ENCODE measurements around the gene TMEM18.

TMEM18 gene

GRCh38 chr2:670637-671036, 6.6 kb downstream of the TMEM18 start:
- H3K4me1 ChIP-seq (ENCODE audit: control insufficient read depth, insufficient read depth, low read length) = peaks cover 36% of the 10 kb centered on the region
- H3K4me3 ChIP-seq (ENCODE audit: low read length) = no peak overlapping the region
- H3K9ac ChIP-seq (ENCODE audit: low read depth, low read length) = no peak overlapping the region
- H3K36me3 ChIP-seq (ENCODE audit: insufficient read depth, low read length) = peaks cover 38% of the 10 kb centered on the region
- no peak overlapping the region for H3K4me2 ChIP-seq (ENCODE audit: low read length)
- H3K27me3 ChIP-seq (ENCODE audit: control insufficient read depth, insufficient read depth, low read length) = no peaks in the 10 kb centered on the region
- no peaks in the 10 kb centered on the region for H3K9me3 ChIP-seq (replicated peaks; ENCODE audit: low read length)

- no peaks in the 10 kb centered on the region for H3K27me3 ChIP-seq (ENCODE audit: control insufficient read depth, insufficient read depth, low read length)
- H3K9me3 ChIP-seq (replicated peaks; ENCODE audit: low read length) = no peaks in the 10 kb centered on the region
- H3K4me3 ChIP-seq (ENCODE audit: low read length) = no peak overlapping the region
- peaks cover 40% of the 10 kb centered on the region for H3K36me3 ChIP-seq (ENCODE audit: insufficient read depth, low read length)
- H3K4me1 ChIP-seq (ENCODE audit: control insufficient read depth, insufficient read depth, low read length) = peaks cover 23% of the 10 kb centered on the region
- H3K9ac ChIP-seq (ENCODE audit: low read depth, low read length) = no peak overlapping the region
- H3K4me2 ChIP-seq (ENCODE audit: low read length) = no peak overlapping the region
Measured at GRCh38 chr2:669323-669722, 7.9 kb downstream of the TMEM18 start.

DNA sequence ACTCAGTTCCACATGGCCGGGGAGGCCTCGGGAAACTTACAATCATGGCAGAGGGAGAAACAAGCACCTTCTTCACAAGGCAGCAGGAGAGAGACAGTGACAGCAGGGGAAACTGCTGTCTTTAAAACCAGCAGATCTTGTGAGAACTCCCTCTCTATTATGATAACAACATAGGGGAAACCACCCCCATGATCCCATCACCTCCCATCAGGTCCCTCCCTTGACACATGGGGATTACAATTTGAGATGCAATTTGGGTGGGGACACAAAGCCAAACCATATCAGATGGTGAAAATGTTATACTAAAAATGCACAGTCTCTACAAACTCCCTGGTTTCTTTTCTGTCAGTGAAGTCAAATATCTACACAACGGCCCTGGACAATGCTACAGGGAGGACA, 9.2 kb downstream of the TMEM18 start:
- H3K4me1 ChIP-seq (ENCODE audit: control insufficient read depth, insufficient read depth, low read length) = peaks cover 11% of the 10 kb centered on the region
- H3K9ac ChIP-seq (ENCODE audit: low read depth, low read length) = no peak overlapping the region
- no peak overlapping the region for H3K4me3 ChIP-seq (ENCODE audit: low read length)
- peaks cover 37% of the 10 kb centered on the region for H3K36me3 ChIP-seq (ENCODE audit: insufficient read depth, low read length)
- no peaks in the 10 kb centered on the region for H3K27me3 ChIP-seq (ENCODE audit: control insufficient read depth, insufficient read depth, low read length)
- H3K9me3 ChIP-seq (replicated peaks; ENCODE audit: low read length) = no peaks in the 10 kb centered on the region
- no peak overlapping the region for H3K4me2 ChIP-seq (ENCODE audit: low read length)

GRCh38 chr2:667332-667999, 9.7 kb downstream of the TMEM18 start:
- Histone ChIP-seq H3K4me3 (ENCODE audit: low read length) (no peak overlapping the region), H3K27me3 (ENCODE audit: control insufficient read depth, insufficient read depth, low read length) (no peaks in the 10 kb centered on the region), H3K9ac (ENCODE audit: low read depth, low read length) (no peak overlapping the region), H3K9me3 (replicated peaks; ENCODE audit: low read length) (no peaks in the 10 kb centered on the region), H3K4me1 (ENCODE audit: control insufficient read depth, insufficient read depth, low read length) (peaks cover 9% of the 10 kb centered on the region), H3K36me3 (ENCODE audit: insufficient read depth, low read length) (peaks cover 33% of the 10 kb centered on the region), H3K4me2 (ENCODE audit: low read length) (no peak overlapping the region)

DNA sequence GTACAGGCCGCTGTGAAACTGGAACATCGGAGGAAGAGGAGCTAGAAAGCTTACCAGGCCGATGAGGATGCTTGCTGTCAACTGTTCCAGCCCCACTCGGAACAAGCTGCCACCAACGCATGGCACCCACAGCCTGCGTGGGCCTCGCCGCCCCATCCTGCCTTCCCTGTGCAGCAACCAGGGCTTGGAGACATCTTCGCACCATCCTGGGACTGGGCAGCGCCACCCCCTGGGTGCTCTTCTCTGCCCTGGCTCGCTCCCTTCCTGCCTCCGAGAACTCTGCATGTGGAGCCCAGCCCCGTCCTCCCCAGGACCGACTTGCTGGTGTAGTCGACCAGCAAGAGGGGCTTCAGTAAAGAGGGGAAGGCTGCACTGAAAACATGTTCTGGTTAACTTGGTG, 10.8 kb downstream of the TMEM18 start:
- Histone ChIP-seq H3K9ac (ENCODE audit: low read depth, low read length) (no peak overlapping the region), H3K4me1 (ENCODE audit: control insufficient read depth, insufficient read depth, low read length) (peaks cover 9% of the 10 kb centered on the region), H3K9me3 (replicated peaks; ENCODE audit: low read length) (no peaks in the 10 kb centered on the region), H3K4me2 (ENCODE audit: low read length) (no peak overlapping the region), H3K36me3 (ENCODE audit: insufficient read depth, low read length) (peaks cover 27% of the 10 kb centered on the region), H3K27me3 (ENCODE audit: control insufficient read depth, insufficient read depth, low read length) (no peaks in the 10 kb centered on the region), H3K4me3 (ENCODE audit: low read length) (no peak overlapping the region)

DNA sequence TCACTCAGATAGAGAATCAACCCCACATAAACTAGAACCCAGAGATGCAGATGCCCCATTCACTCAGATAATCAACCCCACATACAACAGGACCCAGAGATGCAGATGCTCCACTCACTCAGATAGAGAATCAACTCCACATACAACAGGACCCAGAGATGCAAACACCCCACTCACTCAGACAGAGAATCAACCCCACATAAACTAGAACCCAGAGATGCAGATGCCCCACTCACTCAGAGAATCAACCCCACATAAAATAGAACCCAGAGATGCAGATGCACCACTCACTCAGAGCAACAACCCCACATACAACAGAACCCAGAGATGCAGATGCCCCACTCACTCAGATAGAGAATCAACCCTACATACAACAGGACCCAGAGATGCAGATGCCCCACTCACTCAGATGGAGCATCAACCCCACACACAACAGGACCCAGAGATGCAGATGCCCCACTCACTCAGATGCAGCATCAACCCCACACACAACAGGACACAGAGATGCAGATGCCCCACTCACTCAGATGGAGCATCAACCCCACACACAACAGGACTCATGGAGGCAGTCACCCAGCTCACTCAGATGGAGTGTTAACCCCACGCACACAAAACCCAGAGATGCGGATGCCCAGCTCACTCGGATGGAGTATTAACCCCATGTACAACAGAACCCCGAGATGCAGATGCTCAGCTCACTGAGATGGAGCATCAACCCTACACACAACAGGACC, 11.7 kb downstream of the TMEM18 start:
- H3K9ac ChIP-seq (ENCODE audit: low read depth, low read length) = no peak overlapping the region
- H3K4me1 ChIP-seq (ENCODE audit: control insufficient read depth, insufficient read depth, low read length) = peaks cover 9% of the 10 kb centered on the region
- H3K9me3 ChIP-seq (replicated peaks; ENCODE audit: low read length) = no peaks in the 10 kb centered on the region
- H3K4me3 ChIP-seq (ENCODE audit: low read length) = no peak overlapping the region
- H3K27me3 ChIP-seq (ENCODE audit: control insufficient read depth, insufficient read depth, low read length) = peaks cover 7% of the 10 kb centered on the region
- H3K36me3 ChIP-seq (ENCODE audit: insufficient read depth, low read length) = peaks cover 27% of the 10 kb centered on the region
- H3K4me2 ChIP-seq (ENCODE audit: low read length) = no peak overlapping the region

DNA sequence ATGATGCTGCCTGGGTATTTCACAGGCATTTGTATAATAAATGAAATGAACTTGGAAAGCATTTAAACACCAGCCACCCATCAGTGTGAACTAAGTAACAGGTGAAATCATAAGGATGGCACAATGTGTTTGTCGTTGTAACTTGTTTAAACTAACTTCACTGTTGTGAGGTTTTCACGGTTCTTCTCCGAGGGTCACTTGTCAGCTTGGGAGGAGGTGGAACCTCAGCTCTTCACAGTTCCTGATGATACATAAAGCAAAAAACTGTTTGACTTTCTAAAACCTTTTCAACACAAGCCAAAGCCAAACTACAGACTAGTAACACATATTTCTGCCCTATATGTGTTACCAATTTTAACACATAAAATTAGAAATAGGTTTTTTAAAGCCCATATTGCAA, 13.1 kb downstream of the TMEM18 start:
- no peak overlapping the region for H3K4me2 ChIP-seq (ENCODE audit: low read length)
- H3K36me3 ChIP-seq (ENCODE audit: insufficient read depth, low read length) = peaks cover 27% of the 10 kb centered on the region
- no peaks in the 10 kb centered on the region for H3K9me3 ChIP-seq (replicated peaks; ENCODE audit: low read length)
- H3K4me1 ChIP-seq (ENCODE audit: control insufficient read depth, insufficient read depth, low read length) = peaks cover 3% of the 10 kb centered on the region
- H3K4me3 ChIP-seq (ENCODE audit: low read length) = no peak overlapping the region
- H3K27me3 ChIP-seq (ENCODE audit: control insufficient read depth, insufficient read depth, low read length) = peaks cover 20% of the 10 kb centered on the region
- H3K9ac ChIP-seq (ENCODE audit: low read depth, low read length) = no peak overlapping the region

DNA sequence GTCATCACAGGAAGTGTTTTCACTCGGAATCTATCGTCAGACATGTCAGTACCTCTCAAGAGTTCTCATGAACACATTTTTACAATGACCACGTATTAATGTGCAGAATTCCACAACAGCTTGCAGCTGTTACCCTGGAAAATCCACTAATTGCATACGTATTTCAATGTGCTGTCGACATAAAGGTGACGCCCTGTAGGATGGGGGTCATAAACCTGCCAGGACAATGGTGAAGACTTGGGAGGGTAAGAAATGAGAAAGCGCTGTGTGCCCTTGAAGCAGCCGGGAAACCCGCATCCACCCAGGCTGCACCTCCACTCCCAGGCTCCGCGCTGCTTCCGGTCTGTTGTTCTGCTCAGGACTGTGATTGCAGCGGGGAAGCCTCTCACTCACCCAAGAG, 14.0 kb downstream of the TMEM18 start:
- Histone ChIP-seq H3K4me1 (ENCODE audit: control insufficient read depth, insufficient read depth, low read length) (peaks cover 3% of the 10 kb centered on the region), H3K4me3 (ENCODE audit: low read length) (no peak overlapping the region), H3K27me3 (ENCODE audit: control insufficient read depth, insufficient read depth, low read length) (peaks cover 21% of the 10 kb centered on the region), H3K36me3 (ENCODE audit: insufficient read depth, low read length) (peaks cover 18% of the 10 kb centered on the region), H3K9me3 (replicated peaks; ENCODE audit: low read length) (no peaks in the 10 kb centered on the region), H3K4me2 (ENCODE audit: low read length) (no peak overlapping the region), H3K9ac (ENCODE audit: low read depth, low read length) (no peak overlapping the region)

GRCh38 chr2:661360-661635, 15.9 kb downstream of the TMEM18 start:
- Histone ChIP-seq H3K36me3 (ENCODE audit: insufficient read depth, low read length) (peaks cover 9% of the 10 kb centered on the region), H3K4me2 (ENCODE audit: low read length) (no peak overlapping the region), H3K27me3 (ENCODE audit: control insufficient read depth, insufficient read depth, low read length) (peaks cover 21% of the 10 kb centered on the region), H3K4me1 (ENCODE audit: control insufficient read depth, insufficient read depth, low read length) (no peaks in the 10 kb centered on the region), H3K9ac (ENCODE audit: low read depth, low read length) (no peak overlapping the region), H3K9me3 (replicated peaks; ENCODE audit: low read length) (no peaks in the 10 kb centered on the region), H3K4me3 (ENCODE audit: low read length) (no peak overlapping the region)

GRCh38 chr2:660586-661359, 16.4 kb downstream of the TMEM18 start:
- Histone ChIP-seq H3K4me1 (ENCODE audit: control insufficient read depth, insufficient read depth, low read length) (no peaks in the 10 kb centered on the region), H3K36me3 (ENCODE audit: insufficient read depth, low read length) (peaks cover 4% of the 10 kb centered on the region), H3K9ac (ENCODE audit: low read depth, low read length) (no peak overlapping the region), H3K9me3 (replicated peaks; ENCODE audit: low read length) (no peaks in the 10 kb centered on the region), H3K4me3 (ENCODE audit: low read length) (no peak overlapping the region), H3K4me2 (ENCODE audit: low read length) (no peak overlapping the region), H3K27me3 (ENCODE audit: control insufficient read depth, insufficient read depth, low read length) (peaks cover 21% of the 10 kb centered on the region)

- H3K9ac ChIP-seq (ENCODE audit: low read depth, low read length) = no peak overlapping the region
- no peak overlapping the region for H3K4me2 ChIP-seq (ENCODE audit: low read length)
- H3K4me1 ChIP-seq (ENCODE audit: control insufficient read depth, insufficient read depth, low read length) = no peaks in the 10 kb centered on the region
- peaks cover 21% of the 10 kb centered on the region for H3K27me3 ChIP-seq (ENCODE audit: control insufficient read depth, insufficient read depth, low read length)
- H3K9me3 ChIP-seq (replicated peaks; ENCODE audit: low read length) = no peaks in the 10 kb centered on the region
- H3K4me3 ChIP-seq (ENCODE audit: low read length) = no peak overlapping the region
- no peaks in the 10 kb centered on the region for H3K36me3 ChIP-seq (ENCODE audit: insufficient read depth, low read length)
Measured at GRCh38 chr2:660029-660428, 17.2 kb downstream of the TMEM18 start.

All from skeletal muscle satellite cell (primary cell).